ENCODE measurements around the gene C6orf47. TPM values are rescaled to one million over a fixed set of nuclear protein-coding genes. Genes with fewer than 3 reads are reported as not detected.

Gene C6orf47
- total RNA-seq, 2 experiments from 2014 or later: 10.1 to 11.7 TPM

DNA sequence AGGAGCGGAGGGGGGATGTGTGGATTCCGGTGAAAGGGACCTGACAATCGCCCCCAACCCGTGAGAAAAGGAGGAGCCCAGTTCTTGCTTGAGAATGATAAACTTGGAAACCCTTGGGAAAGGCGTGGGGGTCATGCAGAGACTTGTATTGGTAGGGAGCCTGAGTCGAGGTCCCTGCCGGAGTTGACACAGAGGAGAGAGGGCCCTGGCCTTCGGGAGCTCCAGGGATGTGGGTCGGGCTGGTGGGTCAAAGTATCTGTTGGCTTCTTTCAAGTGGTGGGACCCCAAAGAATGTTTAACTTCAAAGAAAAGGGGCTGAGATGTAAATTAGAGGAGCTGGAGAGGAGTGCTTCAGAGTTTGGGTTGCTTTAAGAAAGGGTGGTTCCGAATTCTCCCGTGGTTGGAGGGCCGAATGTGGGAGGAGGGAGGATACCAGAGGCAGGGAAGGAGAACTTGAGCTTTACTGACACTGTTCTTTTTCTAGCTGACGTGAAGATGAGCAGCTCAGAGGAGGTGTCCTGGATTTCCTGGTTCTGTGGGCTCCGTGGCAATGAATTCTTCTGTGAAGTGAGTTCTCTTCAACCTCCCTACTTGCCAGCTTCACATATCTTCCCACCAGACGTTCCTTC, 5.9 kb upstream of the C6orf47 start:
- H3K4me3 Mint-ChIP-seq: peak overlapping the region; percentile 99
- intact Hi-C loops (cut with DNase I, micrococcal nuclease): loop anchor here (5.0 to 10.0 kb wide), 5 partner anchors 156 to 1538 kb away; partner anchors contain the start of genes GTF2H4 (in 1 of the 2), HSD17B8 (in 1 of the 2), MRPS18B (in 1 of the 2) and PPP1R10 (in 1 of the 2)
- peak overlapping the region; percentile 99 for H3K27ac Mint-ChIP-seq
- ChIA-PET CTCF (interaction anchor here (0.6 to 1.2 kb wide), 5 partner anchors 12 to 236 kb away, joined by 3 to 5 read pairs (median 3); partner anchors contain the start of gene ZBTB12), POLR2A (interaction anchor here (0.5 to 0.7 kb wide), 2 partner anchors 38 to 70 kb away, joined by 3 to 5 read pairs; partner anchors contain the start of gene CLIC1)
- no peaks in the 10 kb centered on the region for H3K9me3 Mint-ChIP-seq (ENCODE audit: low read depth)
- no peaks in the 10 kb centered on the region for H3K27me3 Mint-ChIP-seq
- ATAC-seq (no peak), DNase-seq (no peak)
- H3K4me1 Mint-ChIP-seq: peaks cover 60% of the 10 kb centered on the region
- H3K36me3 Mint-ChIP-seq (ENCODE audit: low read depth): peaks cover 81% of the 10 kb centered on the region

DNA sequence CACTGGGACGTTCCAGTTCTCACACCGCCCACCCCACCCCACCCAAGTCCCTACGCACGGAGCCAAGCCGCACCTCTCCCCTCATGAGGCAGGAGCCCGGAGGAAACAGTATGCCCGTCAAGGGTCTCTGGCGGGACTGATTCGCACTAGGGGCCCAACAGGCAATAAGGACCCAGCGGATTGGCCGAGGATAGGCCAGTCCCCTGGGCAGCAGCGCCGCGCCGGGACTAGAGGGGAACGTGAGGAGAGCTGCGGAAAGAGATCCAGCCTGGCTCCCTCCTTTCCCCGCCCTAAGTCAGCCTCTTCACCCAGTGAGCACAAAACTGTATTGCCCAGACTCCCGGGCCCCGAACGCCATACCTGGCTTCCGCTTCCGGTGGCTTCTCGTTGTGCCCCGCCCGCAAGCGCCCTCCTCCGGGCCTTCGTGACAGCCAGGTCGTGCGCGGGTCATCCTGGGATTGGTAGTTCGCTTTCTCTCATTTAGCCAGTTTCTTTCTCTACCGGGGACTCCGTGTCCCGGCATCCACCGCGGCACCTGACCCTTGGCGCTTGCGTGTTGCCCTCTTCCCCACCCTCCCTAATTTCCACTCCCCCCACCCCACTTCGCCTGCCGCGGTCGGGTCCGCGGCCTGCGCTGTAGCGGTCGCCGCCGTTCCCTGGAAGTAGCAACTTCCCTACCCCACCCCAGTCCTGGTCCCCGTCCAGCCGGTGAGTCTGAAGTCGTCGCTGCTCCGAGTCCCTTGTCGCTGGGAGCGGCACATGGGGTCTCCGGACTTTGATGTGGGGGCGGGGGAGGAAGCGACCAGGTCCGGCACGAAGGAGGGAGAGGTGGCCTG, 5.1 kb upstream of the C6orf47 start, which contains the start of gene CSNK2B:
Gene CSNK2B (plus strand): TSS at position 580 of the 836 bp plus-strand sequence. CDS start 752 bp downstream, outside the sequence.
- Mint-ChIP-seq H3K27me3 (no peaks in the 10 kb centered on the region), H3K27ac (peak within 1 kb of the TSS; percentile 99), H3K4me1 (peaks cover 66% of the 10 kb centered on the region), H3K4me3 (peak within 1 kb of the TSS; percentile 99), H3K9me3 (ENCODE audit: low read depth) (no peaks in the 10 kb centered on the region), H3K36me3 (ENCODE audit: low read depth) (peaks cover 83% of the 10 kb centered on the region)
- DNase-seq (peak; percentile 99), ATAC-seq (peak; percentile 89)
- ChIA-PET POLR2A (interaction anchor here (0.5 to 3.5 kb wide), 13 partner anchors 13 to 1306 kb away, joined by 3 to 72 read pairs (median 4); partner anchors contain the start of genes ABHD16A, APOM, BAG6 and CLIC1), CTCF (interaction anchor here (1.0 to 2.6 kb wide), 3 partner anchors 11 to 197 kb away, joined by 3 to 39 read pairs (median 6); partner anchors contain the start of genes APOM, BAG6 and NEU1)
- intact Hi-C loops (cut with DNase I, micrococcal nuclease): loop anchor here (1.0 to 10.0 kb wide), 22 partner anchors 13 to 1539 kb away; partner anchors contain the start of genes ABHD16A (in 2 of the 2), BAG6 (in 2 of the 2), PRRC2A (in 2 of the 2) and DDX39B (in 1 of the 2)

DNA sequence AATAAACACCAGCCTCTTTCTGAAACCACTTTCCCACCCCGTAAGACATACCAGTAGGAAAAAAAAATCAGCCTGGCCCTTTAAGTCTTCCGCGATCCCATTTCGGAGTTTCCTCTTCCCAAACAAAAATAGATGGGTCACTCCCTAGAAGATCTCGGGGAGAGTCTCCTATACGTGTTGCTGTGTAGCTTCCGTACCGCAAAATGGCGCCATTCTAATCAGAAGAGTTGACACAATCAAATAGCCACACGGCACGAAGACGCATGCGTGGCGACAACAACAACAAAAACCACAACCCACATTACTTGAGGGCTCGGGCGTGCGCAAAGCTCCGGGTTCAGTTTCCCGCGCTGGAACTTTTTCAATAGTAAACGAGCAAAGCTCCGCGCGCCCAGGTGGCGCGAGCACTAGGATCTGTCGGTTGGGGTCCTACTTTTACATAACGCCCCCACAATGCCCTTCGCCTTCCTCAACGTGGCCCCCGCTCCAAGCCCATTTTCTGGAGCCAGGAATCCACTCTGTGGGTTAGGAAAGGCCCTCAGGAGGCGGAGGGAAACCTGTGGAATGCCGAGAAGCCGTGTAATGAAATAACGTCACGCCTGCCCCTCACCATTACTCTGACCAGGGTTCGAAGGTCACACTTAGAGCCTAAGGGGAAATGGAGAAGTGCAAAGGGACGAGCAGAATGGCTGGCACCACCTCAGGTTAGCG, 4.4 kb upstream of the C6orf47 start, which contains the start of gene GPANK1:
Gene GPANK1 (minus strand): TSS at position 208 of the 711 bp plus-strand sequence. CDS start 519 bp downstream, outside the sequence.
- ATAC-seq (peak; percentile 32), DNase-seq (peak; percentile 94)
- ChIA-PET POLR2A (interaction anchor here (0.5 to 3.5 kb wide), 23 partner anchors 12 to 1307 kb away, joined by 3 to 72 read pairs (median 4); partner anchors contain the start of genes ABHD16A, APOM, ATP6V1G2 and BAG6), CTCF (interaction anchor here (0.7 to 2.6 kb wide), 4 partner anchors 11 to 198 kb away, joined by 3 to 39 read pairs (median 5); partner anchors contain the start of genes APOM, BAG6, HSPA1B and NEU1)
- peaks cover 68% of the 10 kb centered on the region for H3K4me1 Mint-ChIP-seq
- intact Hi-C loops (cut with DNase I, micrococcal nuclease): loop anchor here (1.0 to 10.0 kb wide), 23 partner anchors 13 to 1540 kb away; partner anchors contain the start of genes ABHD16A (in 2 of the 2), BAG6 (in 2 of the 2), PRRC2A (in 2 of the 2) and DDX39B (in 1 of the 2)
- no peaks in the 10 kb centered on the region for H3K9me3 Mint-ChIP-seq (ENCODE audit: low read depth)
- H3K36me3 Mint-ChIP-seq (ENCODE audit: low read depth): peaks cover 77% of the 10 kb centered on the region
- peak within 1 kb of the TSS; percentile 99 for H3K4me3 Mint-ChIP-seq
- peak within 1 kb of the TSS; percentile 99 for H3K27ac Mint-ChIP-seq
- no peaks in the 10 kb centered on the region for H3K27me3 Mint-ChIP-seq

GRCh38 chr6:31663961-31664789, 3.6 kb upstream of the C6orf47 start:
- POLR2A ChIA-PET: interaction anchor here (0.6 to 3.5 kb wide), 25 partner anchors 11 to 1049 kb away, joined by 3 to 72 read pairs (median 4); partner anchors contain the start of genes ABHD16A, APOM, ATP6V1G2 and BAG6
- H3K27me3 Mint-ChIP-seq: no peaks in the 10 kb centered on the region
- peak overlapping the region; percentile 99 for H3K27ac Mint-ChIP-seq
- intact Hi-C loops (cut with DNase I, micrococcal nuclease): loop anchor here (2.0 to 10.0 kb wide), 5 partner anchors 39 to 1541 kb away; partner anchors contain the start of genes ABHD16A (in 1 of the 2), HSD17B8 (in 1 of the 2), MICA (in 1 of the 2) and MRPS18B (in 1 of the 2)
- H3K4me3 Mint-ChIP-seq: peak overlapping the region; percentile 99
- peaks cover 76% of the 10 kb centered on the region for H3K4me1 Mint-ChIP-seq
- peak; percentile 30 for DNase-seq
- H3K9me3 Mint-ChIP-seq (ENCODE audit: low read depth): no peaks in the 10 kb centered on the region
- H3K36me3 Mint-ChIP-seq (ENCODE audit: low read depth): peaks cover 74% of the 10 kb centered on the region
- CTCF ChIA-PET: interaction anchor here (0.7 to 2.6 kb wide), 4 partner anchors 10 to 163 kb away, joined by 3 to 39 read pairs (median 4); partner anchors contain the start of genes APOM, BAG6 and HSPA1B
- no peak for ATAC-seq

DNA sequence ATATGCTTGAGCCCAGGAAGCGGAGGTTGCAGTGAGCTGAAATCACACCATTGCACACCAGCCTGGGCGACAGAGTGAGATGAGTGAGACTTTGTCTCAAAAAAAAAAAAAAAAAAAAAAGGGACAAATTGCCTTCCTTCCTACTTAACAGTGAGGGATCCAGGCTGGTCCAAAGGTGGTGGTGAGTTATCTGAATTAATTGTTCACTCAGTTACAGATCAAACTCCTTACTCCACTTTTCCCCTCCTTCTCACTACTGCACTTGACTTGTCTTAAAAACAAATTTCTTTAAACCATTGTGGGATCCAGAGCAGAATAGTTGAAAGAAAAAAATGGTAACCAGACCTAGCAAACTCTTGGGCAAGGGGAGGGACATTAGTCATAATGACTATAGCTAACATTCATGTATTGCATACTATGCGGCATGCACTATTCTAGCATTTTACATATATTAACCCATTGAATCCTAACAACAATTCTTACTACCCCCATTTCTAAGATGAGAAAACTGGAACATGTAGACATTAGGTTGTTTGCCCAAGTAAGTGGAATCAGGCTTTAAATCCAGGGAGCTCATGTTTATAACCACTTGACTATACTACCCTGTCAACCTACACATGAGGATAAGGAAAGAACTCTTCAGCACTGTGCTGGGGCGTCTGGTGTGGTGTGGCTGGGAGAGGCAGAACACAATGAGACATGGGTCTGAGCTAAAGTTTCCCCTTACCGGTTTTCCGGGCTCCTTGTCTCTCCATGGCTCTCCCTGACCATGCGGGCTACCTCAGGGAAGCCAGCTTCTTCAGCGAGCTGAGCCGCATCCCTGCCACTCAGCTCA, 2.8 kb upstream of the C6orf47 start:
- POLR2A ChIA-PET: interaction anchor here (0.8 to 3.5 kb wide), 13 partner anchors 10 to 532 kb away, joined by 3 to 72 read pairs (median 4); partner anchors contain the start of genes ABHD16A, APOM, ATP6V1G2 and BAG6
- Mint-ChIP-seq H3K27ac (peak overlapping the region; percentile 99), H3K9me3 (ENCODE audit: low read depth) (no peaks in the 10 kb centered on the region), H3K27me3 (no peaks in the 10 kb centered on the region), H3K36me3 (ENCODE audit: low read depth) (peaks cover 67% of the 10 kb centered on the region), H3K4me3 (peak overlapping the region; percentile 99), H3K4me1 (peaks cover 76% of the 10 kb centered on the region)
- no peak for DNase-seq
- CTCF ChIA-PET: interaction anchor here (1.5 to 2.6 kb wide), 2 partner anchors 10 to 65 kb away, joined by 5 to 39 read pairs; partner anchors contain the start of genes APOM and BAG6
- intact Hi-C loops (cut with DNase I, micrococcal nuclease): loop anchor here (5.0 to 10.0 kb wide), 3 partner anchors 261 to 1541 kb away; partner anchors contain the start of genes HSD17B8 (in 1 of the 2), MICA (in 1 of the 2), MRPS18B (in 1 of the 2) and PPP1R10 (in 1 of the 2)
- ATAC-seq: no peak

DNA sequence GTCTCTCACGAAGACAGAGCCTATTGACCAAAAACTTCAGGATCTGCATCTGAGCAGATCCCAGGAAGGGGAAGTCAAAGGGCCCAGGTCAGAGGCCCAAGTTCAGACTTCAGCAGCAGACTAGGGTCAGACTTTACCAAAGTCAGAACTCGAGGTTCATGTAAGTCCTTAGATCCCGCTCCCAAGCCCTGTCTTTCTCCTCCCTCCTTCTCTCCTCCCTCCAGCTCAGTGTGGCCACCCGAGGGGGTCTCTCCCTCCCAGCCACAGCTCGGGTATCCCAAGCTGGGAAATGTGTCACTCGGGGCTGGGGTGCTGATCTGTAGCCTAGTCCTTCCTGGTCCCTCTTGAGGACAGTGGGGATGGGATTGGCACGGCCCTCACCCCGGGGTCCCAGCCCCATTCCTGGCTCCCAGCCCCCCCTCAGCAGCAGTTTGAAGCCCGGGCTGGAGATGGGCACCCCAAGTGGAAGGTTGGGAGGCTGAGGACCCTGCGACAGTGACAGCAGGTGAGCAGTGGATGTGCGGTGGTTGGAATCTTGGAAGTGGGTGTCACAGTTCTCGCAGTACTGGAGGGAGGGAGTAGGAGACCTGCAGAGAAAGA, 1.6 kb upstream of the C6orf47 start:
- Mint-ChIP-seq H3K27ac (peak overlapping the region; percentile 53), H3K36me3 (ENCODE audit: low read depth) (peaks cover 59% of the 10 kb centered on the region), H3K4me1 (peaks cover 75% of the 10 kb centered on the region), H3K4me3 (peak overlapping the region; percentile 31), H3K9me3 (ENCODE audit: low read depth) (no peaks in the 10 kb centered on the region), H3K27me3 (no peaks in the 10 kb centered on the region)
- intact Hi-C loops (cut with DNase I, micrococcal nuclease): loop anchor here (5.0 to 10.0 kb wide), 3 partner anchors 260 to 1543 kb away; partner anchors contain the start of genes HSD17B8 (in 1 of the 2), MICA (in 1 of the 2), MRPS18B (in 1 of the 2) and PPP1R10 (in 1 of the 2)
- DNase-seq: no peak
- POLR2A ChIA-PET: interaction anchor here (0.6 to 2.3 kb wide), 4 partner anchors 10 to 517 kb away, joined by 3 to 12 read pairs (median 3); partner anchors contain the start of gene BAG6
- CTCF ChIA-PET: interaction anchor here (0.6 to 2.6 kb wide), 5 partner anchors 12 to 1395 kb away, joined by 3 to 16 read pairs (median 3); partner anchors contain the start of gene BAG6
- ATAC-seq: no peak

- no peaks in the 10 kb centered on the region for H3K9me3 Mint-ChIP-seq (ENCODE audit: low read depth)
- POLR2A ChIA-PET: interaction anchor here (0.6 to 2.3 kb wide), 4 partner anchors 9 to 517 kb away, joined by 3 to 12 read pairs (median 3); partner anchors contain the start of genes BAG6 and DDX39B
- ATAC-seq: no peak
Measured at GRCh38 chr6:31661262-31662123, 915 bp upstream of the C6orf47 start.

More at GRCh38 chr6:31661262-31662123, 915 bp upstream of the C6orf47 start:
- intact Hi-C loops (cut with DNase I, micrococcal nuclease): loop anchor here (2.0 to 10.0 kb wide), 4 partner anchors 41 to 1543 kb away; partner anchors contain the start of genes HSD17B8 (in 1 of the 2), MICA (in 1 of the 2), MRPS18B (in 1 of the 2) and PPP1R10 (in 1 of the 2)
- H3K4me3 Mint-ChIP-seq: peak overlapping the region; percentile 88
- DNase-seq: no peak
- H3K36me3 Mint-ChIP-seq (ENCODE audit: low read depth): peaks cover 52% of the 10 kb centered on the region
- peak overlapping the region; percentile 83 for H3K27ac Mint-ChIP-seq
- CTCF ChIA-PET: interaction anchor here (0.6 to 2.6 kb wide), 11 partner anchors 11 to 1395 kb away, joined by 3 to 16 read pairs (median 4); partner anchors contain the start of genes ATP6V1G2, BAG6 and MICB
- H3K4me1 Mint-ChIP-seq: peaks cover 70% of the 10 kb centered on the region
- no peaks in the 10 kb centered on the region for H3K27me3 Mint-ChIP-seq
